NK-92 (cell line): ENCODE results near the gene PLPPR1.

Experiments
- DNase-seq: peaks from one replicate; lab custom pipeline; 2025; ENCODE audit not compliant: unreplicated experiment; lab: John Stamatoyannopoulos, UW

The PLPPR1 gene

DNA sequence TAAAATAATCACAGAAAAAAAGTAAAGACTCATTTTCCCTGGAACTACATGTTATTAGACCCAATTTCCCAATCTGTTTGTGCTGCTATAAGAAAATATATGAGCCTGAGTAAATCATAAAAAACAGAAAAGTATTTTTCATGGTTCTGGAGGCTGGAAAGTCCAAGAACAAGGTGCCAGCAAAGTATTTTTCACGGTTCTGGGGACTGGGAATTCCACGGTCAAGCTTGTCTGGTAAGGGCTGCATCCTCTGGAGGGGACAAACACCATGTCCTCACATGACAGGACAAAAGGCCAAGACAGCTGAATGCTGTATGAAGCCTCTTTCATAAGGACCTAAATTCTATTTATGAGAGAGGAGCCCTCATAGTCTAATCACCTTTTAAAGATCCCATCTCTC lies 172.3 kb downstream of the PLPPR1 start:
- DNase-seq = no peak

DNA sequence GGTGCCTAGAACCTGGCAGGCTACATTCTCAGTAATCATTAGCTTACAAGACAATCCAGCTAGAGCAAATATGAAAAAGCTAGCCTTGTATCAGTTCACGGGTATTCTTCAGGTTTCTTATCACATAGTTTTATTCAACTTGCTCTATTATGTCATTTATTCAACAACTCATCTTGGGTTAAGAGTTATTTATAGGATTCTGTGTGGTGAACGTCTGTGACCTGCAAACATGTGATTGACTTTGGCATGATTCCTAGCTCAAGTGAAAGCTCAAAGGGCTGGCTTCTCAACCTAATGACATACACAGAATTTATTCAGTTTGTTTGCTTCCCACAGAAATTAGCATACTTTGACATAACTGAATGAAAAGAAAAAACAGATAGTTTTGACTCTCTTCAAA lies 173.1 kb downstream of the PLPPR1 start:
- DNase-seq = no peak

DNA sequence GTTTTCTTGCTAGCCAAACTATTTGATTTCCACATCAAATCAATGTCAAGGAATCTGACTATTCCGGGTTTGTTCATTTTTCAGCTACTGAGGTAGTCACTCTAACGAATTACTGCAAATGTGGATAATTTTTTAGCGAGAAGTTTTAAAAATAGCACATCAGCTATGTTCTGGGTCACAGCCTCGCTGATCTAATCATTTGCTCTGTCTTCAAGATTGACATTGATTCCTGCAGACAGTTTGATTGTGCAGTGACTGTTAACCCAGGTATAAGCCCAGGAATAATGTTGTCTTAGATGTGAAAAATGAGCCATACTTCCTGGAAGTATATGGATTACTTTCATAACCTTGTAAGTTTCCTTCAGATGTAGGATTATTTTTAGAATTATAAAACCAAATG lies 181.1 kb downstream of the PLPPR1 start:
- no peak for DNase-seq

- DNase-seq = no peak
These were observed 184.1 kb downstream of the PLPPR1 start for GRCh38 chr9:101212661-101213060.

DNA sequence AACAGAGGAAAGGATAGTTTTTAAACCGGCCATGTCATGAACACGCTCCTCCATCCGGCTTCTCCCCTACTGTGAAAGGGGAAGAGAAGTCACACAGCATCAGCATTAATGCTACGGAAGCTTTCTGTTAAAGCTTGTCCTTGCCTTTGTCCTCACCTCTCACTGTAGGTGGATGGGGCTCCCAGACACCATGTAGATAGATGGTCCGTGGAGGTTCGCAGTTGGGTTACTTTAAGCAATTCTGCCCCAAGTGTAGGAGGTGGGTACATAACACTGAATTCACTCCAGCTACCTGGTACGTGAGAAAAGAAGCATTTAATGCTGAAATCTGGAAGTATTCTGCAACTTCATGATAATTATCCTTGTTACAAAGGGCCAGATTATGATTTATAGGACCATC lies 190.5 kb downstream of the PLPPR1 start:
- no peak for DNase-seq

DNA sequence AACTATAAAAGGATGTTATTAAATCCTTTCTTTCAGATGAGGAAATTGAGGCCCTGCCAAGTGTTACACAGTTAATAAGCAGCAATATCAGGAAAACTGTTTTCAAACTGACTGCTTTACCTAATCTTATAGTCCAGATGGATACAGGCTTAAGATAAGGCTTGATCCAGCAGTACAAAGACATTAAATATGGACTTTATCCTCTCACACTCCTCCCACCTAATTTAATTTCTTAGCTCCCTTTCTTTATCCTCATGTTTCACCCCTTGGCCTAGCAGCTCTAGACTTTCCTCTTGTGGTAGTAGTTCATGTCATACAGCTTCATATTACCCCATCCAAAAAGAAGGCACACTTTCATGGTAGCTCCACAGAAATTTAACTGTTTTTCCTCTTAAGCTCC lies 191.8 kb downstream of the PLPPR1 start:
- no peak for DNase-seq

GRCh38 chr9:101225271-101225670 lies 196.7 kb downstream of the PLPPR1 start:
- no peak for DNase-seq

DNA sequence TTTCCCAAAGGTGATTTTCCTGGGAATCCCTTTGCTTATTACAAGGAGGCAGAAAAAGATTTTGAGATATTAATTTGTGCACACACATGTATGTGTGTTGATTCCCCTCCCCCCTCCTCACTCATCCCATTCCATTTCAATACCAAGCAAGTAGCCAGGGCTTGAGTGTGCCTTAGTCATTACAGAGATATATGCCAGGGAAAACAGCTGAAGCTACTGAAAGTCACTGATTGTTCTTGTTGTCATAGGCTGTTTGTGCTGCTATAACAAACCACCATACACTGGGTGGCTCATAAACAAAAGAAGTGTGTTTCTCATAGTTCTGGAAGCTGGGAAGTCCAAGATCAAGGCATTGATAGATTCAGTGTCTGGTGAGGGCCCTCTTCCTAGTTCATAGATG lies 197.6 kb downstream of the PLPPR1 start:
- no peak for DNase-seq

GRCh38 chr9:101226803-101227202 lies 198.3 kb downstream of the PLPPR1 start:
- DNase-seq = no peak

GRCh38 chr9:101229606-101230005 lies 201.1 kb downstream of the PLPPR1 start:
- no peak for DNase-seq

DNA sequence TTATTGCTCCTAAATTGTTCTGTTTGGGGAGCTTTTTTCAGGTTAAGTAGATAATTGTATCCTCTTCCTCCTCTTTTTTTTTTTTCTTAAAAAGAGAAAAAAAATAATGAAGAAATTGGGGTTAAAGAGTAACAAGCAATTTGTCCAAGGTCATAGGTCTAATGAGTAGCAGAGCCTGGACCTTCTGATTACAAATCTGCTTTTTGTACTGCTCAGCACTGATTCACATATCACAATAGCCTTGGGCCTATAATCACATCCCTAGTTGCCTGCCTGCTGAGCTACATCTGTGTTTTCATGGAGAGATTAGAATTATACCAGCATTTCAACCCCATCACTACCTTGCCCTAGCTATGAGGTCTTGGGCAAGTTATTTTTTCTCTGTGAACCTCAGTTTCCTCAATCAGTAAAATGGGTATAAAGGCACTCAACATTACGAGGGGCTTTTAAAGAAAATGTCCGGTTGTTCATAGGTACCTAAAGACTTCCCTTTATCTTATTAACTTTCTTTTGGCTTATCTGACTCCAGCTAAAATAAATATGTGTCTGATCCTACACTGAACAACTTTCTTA lies 204.0 kb downstream of the PLPPR1 start:
- DNase-seq = no peak

GRCh38 chr9:101235105-101235866 lies 206.8 kb downstream of the PLPPR1 start:
- DNase-seq = no peak

DNA sequence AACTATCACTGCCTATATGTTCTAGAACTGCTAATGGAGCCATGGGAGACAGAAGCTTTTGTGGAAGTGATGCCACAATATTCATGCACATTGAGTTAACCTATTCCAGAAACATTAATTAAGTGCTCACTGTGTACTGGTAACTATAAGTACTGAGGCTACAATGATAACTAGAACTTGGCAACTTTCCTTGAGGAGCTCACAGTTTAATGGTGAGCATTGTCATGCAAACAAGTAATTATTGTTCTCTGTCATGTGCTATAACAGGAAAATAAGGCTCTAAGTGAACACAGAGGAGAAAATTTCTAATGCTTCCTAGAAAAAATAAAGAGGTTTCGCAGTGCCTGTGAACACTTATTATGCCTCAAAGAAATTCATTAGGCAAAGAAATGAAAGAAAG lies 214.1 kb downstream of the PLPPR1 start:
- no peak for DNase-seq

DNA sequence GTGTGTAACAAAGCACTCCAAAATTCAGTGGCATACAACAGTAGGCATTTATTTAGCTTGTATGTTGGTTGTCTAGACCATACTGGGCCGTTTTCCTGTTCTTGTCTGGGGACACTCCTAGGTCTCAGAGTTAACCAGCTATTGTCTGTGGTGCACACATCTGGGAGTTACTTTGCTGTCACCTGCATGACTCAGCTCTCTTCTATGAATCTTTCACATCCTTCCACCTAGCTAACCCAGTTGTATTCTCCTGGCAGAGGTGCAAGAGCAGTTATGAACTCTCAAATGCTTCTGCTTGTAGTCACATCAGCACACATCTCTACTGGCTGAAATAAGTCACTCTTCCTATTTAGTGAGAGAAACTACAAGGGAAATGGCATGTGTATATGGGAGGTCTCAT lies 218.2 kb downstream of the PLPPR1 start:
- DNase-seq = no peak

- DNase-seq = no peak
These were observed 218.8 kb downstream of the PLPPR1 start for GRCh38 chr9:101247297-101247696.

- no peak for DNase-seq
These were observed 226.4 kb downstream of the PLPPR1 start for GRCh38 chr9:101254733-101255433.

DNA sequence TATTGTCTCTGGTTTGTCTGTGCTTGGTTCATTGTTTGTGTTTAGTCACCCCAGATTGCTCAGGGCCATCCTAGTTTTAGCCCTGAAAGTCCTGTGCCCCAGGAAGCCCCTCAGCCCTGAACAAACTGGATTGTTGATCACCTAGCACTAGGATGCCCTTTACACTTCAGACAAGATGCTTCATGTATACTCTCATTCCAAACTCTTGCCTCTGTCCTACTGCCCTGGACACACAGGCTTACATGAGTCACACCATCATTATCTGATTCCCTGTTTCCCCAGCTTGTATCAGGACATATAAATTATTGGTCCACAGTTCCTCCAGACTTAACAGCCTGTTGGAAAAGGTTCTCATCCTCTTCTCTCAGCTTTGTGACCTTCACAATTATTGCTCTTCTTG lies 236.2 kb downstream of the PLPPR1 start:
- DNase-seq = no peak

DNA sequence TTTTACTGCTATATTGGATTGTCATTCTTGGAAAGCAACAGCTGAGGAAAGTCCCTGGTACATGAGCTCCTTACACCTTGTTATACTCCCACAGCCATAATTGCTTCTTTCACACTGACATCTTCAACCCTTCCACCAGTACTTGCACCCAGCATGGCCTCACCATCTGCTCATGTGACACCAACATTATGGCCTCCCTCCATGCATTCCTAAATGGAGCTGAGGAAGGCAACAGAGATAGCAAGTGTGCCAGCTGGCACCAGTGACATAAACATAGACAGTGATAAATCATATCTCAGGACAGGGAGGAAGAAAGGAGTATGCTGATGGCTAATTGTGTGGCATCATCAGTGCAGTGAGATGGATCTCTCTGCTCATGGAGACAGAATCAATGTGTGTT lies 236.7 kb downstream of the PLPPR1 start:
- DNase-seq = no peak

GRCh38 chr9:101268426-101268825 lies 239.9 kb downstream of the PLPPR1 start:
- no peak for DNase-seq

GRCh38 chr9:101269591-101270283 lies 241.2 kb downstream of the PLPPR1 start:
- no peak for DNase-seq

DNA sequence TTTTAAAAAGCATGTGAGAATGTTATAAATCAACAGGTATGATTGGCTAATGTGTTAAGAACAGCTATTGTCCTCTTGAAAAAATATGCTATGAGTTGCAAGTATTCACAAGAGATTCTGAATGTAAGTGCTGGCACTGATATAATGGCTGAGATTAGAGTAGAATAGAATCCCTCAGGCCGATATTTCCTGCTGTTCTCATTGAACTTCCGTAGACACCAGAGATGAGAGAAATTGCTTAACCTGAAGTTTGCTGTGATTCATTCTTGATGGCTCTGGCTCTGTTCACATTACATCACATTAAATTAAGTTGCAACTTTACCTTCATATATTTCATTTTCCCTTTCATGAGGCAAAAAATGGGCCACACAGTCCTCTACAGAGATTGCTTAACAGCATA lies 241.8 kb downstream of the PLPPR1 start:
- DNase-seq = no peak

GRCh38 chr9:101271102-101271501 lies 242.6 kb downstream of the PLPPR1 start:
- DNase-seq = no peak
